ENCODE data around the gene APOB. TPM values are rescaled to one million over a fixed set of nuclear protein-coding genes. Genes with fewer than 3 reads are reported as not detected.

APOB gene
- total and polyA plus RNA-seq, 10 of the 15 experiments (the other 5 are each of a cell fraction or from before 2014, with no cell fraction given) = 1.4 TPM; not detected in 9

DNA sequence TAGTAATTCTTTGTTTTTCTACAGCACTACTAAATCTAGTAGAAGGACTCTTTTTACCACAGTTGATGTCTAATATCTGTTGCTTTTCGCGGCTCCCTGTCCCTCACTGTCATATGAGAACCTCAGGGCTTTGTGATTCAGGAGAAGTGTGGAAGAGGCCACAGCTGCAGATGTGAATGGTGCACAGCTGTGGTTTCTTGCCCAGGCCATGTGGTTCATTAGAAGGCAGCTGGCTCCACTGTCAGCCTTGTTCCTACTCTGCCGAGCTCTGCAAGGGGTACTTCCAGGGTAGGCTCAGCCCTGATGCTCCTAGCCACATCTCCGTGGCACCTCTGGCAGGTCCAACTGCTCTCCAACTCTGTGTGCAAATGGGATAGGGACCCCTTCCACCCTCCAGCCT lies 83.9 kb downstream of the APOB start:
- Histone ChIP-seq H3K79me2 (ENCODE audit: control insufficient read depth, insufficient read depth, low read length) (no peaks in the 10 kb centered on the region), H3K27me3 (replicated peaks in 1 of 2; ENCODE audit: control insufficient read depth in 2 of 2, insufficient read depth in 2 of 2, low read length in 1 of 2) (no peaks in the 10 kb centered on the region; a peak in 2 of 4 replicates), H3K9me3 (replicated peaks; ENCODE audit: control insufficient read depth, insufficient read depth, low read length) (no peaks in the 10 kb centered on the region), H3K27ac (ENCODE audit: control insufficient read depth, insufficient read depth) (no peak overlapping the region), H3K4me3 (no peak overlapping the region), H3K9ac (ENCODE audit: control insufficient read depth, insufficient read depth, low read length) (no peak overlapping the region), H2AFZ (ENCODE audit: control insufficient read depth, low read depth, low read length) (no peak overlapping the region), H4K20me1 (ENCODE audit: control insufficient read depth, insufficient read depth) (no peaks in the 10 kb centered on the region), H3K36me3 (ENCODE audit: control insufficient read depth in 2 of 2, insufficient read depth in 2 of 2, low read length in 1 of 2) (no peaks in the 10 kb centered on the region), H3K4me2 (ENCODE audit: control insufficient read depth, insufficient read depth) (no peak overlapping the region), H3K4me1 (ENCODE audit: control insufficient read depth, insufficient read depth, low read length) (no peaks in the 10 kb centered on the region)
- no peak for ATAC-seq
- ChIA-PET POLR2A (no interaction called here), RAD21 (ENCODE audit: unreplicated experiment) (interaction anchor here (6.4 kb wide), 1 partner anchor 299 kb away, joined by 68 read pairs; no protein-coding TSS in a partner anchor), CTCF (interaction anchor here (0.7 to 11.4 kb wide), 4 partner anchors 9 to 382 kb away, joined by 3 to 218 read pairs (median 74); no protein-coding TSS in a partner anchor), SMC1A (ENCODE audit: uncharacterized antibody, unreplicated experiment) (interaction anchor here (0.6 kb wide), 1 partner anchor 299 kb away, joined by 3 read pairs; no protein-coding TSS in a partner anchor)
- no TSS peak for BruUV-seq (replicated peaks)
- intact Hi-C loops (cut with micrococcal nuclease; ENCODE audit: unreplicated experiment) = no loop called here
- DNase-seq (ENCODE audit: low read depth, low spot score) = no peak
- in situ Hi-C loops (cut with MboI) = loop anchor here (5.0 to 25.0 kb wide), 2 partner anchors 298 to 523 kb away; partner anchors contain the start of gene RHOB
- no peak for FAIRE-seq
- WGBS (ENCODE audit: insufficient coverage, insufficient replicate concordance, low lambda C conversion rate, missing lambda C conversion rate) = 6% methylated on average over 4 of the region's 4 CpGs
- no peak for TF ChIP-seq EZH2 (IDR thresholded peaks at IDR 0.05; ENCODE audit: borderline replicate concordance, control insufficient read depth, low read depth, low read length)
- no peak for TF ChIP-seq NFXL1 (IDR thresholded peaks at IDR 0.05; ENCODE audit: borderline replicate concordance)
- TF ChIP-seq, protein P1, sequence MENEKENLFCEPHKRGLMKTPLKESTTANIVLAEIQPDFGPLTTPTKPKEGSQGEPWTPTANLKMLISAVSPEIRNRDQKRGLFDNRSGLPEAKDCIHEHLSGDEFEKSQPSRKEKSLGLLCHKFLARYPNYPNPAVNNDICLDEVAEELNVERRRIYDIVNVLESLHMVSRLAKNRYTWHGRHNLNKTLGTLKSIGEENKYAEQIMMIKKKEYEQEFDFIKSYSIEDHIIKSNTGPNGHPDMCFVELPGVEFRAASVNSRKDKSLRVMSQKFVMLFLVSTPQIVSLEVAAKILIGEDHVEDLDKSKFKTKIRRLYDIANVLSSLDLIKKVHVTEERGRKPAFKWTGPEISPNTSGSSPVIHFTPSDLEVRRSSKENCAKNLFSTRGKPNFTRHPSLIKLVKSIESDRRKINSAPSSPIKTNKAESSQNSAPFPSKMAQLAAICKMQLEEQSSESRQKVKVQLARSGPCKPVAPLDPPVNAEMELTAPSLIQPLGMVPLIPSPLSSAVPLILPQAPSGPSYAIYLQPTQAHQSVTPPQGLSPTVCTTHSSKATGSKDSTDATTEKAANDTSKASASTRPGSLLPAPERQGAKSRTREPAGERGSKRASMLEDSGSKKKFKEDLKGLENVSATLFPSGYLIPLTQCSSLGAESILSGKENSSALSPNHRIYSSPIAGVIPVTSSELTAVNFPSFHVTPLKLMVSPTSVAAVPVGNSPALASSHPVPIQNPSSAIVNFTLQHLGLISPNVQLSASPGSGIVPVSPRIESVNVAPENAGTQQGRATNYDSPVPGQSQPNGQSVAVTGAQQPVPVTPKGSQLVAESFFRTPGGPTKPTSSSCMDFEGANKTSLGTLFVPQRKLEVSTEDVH (IDR thresholded peaks at IDR 0.05; ENCODE audit: low read depth, partially characterized antibody) = no peak
- no peak for TF ChIP-seq CREM (IDR thresholded peaks at IDR 0.05; ENCODE audit: low read depth)
- no peak for TF ChIP-seq KDM1A (IDR thresholded peaks at IDR 0.05; ENCODE audit: borderline replicate concordance)
- TF ChIP-seq, protein P2, sequence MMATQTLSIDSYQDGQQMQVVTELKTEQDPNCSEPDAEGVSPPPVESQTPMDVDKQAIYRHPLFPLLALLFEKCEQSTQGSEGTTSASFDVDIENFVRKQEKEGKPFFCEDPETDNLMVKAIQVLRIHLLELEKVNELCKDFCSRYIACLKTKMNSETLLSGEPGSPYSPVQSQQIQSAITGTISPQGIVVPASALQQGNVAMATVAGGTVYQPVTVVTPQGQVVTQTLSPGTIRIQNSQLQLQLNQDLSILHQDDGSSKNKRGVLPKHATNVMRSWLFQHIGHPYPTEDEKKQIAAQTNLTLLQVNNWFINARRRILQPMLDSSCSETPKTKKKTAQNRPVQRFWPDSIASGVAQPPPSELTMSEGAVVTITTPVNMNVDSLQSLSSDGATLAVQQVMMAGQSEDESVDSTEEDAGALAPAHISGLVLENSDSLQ (IDR thresholded peaks at IDR 0.05) = no peak
- TF ChIP-seq, protein P3, sequence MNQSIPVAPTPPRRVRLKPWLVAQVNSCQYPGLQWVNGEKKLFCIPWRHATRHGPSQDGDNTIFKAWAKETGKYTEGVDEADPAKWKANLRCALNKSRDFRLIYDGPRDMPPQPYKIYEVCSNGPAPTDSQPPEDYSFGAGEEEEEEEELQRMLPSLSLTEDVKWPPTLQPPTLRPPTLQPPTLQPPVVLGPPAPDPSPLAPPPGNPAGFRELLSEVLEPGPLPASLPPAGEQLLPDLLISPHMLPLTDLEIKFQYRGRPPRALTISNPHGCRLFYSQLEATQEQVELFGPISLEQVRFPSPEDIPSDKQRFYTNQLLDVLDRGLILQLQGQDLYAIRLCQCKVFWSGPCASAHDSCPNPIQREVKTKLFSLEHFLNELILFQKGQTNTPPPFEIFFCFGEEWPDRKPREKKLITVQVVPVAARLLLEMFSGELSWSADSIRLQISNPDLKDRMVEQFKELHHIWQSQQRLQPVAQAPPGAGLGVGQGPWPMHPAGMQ (IDR thresholded peaks at IDR 0.05; ENCODE audit: borderline replicate concordance) = no peak
- TF ChIP-seq ZSCAN29 (IDR thresholded peaks at IDR 0.05) = no peak
- TF ChIP-seq KLF5 (IDR thresholded peaks at IDR 0.05; ENCODE audit: partially characterized antibody) = no peak
- no peak for TF ChIP-seq CHD2 (IDR thresholded peaks at IDR 0.05; ENCODE audit: borderline replicate concordance, low read depth, low read length)
- no peak for TF ChIP-seq STAT1 (conservative IDR thresholded peaks at IDR 0.05)
- TF ChIP-seq SRF (IDR thresholded peaks at IDR 0.05; ENCODE audit: low read depth in 2 of 2, low read length in 2 of 2) = no peak
- no peak for TF ChIP-seq SP1 (IDR thresholded peaks at IDR 0.05; ENCODE audit: low read depth, low read length)
- TF ChIP-seq, protein P4, sequence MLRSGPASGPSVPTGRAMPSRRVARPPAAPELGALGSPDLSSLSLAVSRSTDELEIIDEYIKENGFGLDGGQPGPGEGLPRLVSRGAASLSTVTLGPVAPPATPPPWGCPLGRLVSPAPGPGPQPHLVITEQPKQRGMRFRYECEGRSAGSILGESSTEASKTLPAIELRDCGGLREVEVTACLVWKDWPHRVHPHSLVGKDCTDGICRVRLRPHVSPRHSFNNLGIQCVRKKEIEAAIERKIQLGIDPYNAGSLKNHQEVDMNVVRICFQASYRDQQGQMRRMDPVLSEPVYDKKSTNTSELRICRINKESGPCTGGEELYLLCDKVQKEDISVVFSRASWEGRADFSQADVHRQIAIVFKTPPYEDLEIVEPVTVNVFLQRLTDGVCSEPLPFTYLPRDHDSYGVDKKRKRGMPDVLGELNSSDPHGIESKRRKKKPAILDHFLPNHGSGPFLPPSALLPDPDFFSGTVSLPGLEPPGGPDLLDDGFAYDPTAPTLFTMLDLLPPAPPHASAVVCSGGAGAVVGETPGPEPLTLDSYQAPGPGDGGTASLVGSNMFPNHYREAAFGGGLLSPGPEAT (IDR thresholded peaks at IDR 0.05; ENCODE audit: low read depth) = no peak
- TF ChIP-seq, protein P5, sequence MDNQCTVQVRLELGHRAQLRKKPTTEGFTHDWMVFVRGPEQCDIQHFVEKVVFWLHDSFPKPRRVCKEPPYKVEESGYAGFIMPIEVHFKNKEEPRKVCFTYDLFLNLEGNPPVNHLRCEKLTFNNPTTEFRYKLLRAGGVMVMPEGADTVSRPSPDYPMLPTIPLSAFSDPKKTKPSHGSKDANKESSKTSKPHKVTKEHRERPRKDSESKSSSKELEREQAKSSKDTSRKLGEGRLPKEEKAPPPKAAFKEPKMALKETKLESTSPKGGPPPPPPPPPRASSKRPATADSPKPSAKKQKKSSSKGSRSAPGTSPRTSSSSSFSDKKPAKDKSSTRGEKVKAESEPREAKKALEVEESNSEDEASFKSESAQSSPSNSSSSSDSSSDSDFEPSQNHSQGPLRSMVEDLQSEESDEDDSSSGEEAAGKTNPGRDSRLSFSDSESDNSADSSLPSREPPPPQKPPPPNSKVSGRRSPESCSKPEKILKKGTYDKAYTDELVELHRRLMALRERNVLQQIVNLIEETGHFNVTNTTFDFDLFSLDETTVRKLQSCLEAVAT (IDR thresholded peaks at IDR 0.05) = no peak
- no peak for TF ChIP-seq SUPT20H (IDR thresholded peaks at IDR 0.05; ENCODE audit: borderline replicate concordance, control insufficient read depth, low read depth, low read length)
